PC-9 (cell line): ENCODE data around the gene PITPNC1.
"Not testable (repeated sequence)": the region's sequence is repeated elsewhere in the genome, so short reads cannot be mapped to it uniquely, and the experiment has no call there.

ENCODE experiments used
- EZH2 ChIP-seq: fragments of 200-600 bp; sonication (generic); IDR thresholded peaks from 2 replicates; pipeline ENCODE4 v1.8.0; 2017; ENCODE audit warnings: antibody characterized with exemption, low read depth
- TF ChIP-seq, protein P1 (sequence below): fragments of 200-600 bp; sonication (generic); conservative IDR thresholded peaks from 2 replicates; pipeline ENCODE4 v1.6.1; 2017; ENCODE audit warnings: mixed run types, antibody characterized with exemption, mild to moderate bottlenecking, moderate library complexity

DNA sequence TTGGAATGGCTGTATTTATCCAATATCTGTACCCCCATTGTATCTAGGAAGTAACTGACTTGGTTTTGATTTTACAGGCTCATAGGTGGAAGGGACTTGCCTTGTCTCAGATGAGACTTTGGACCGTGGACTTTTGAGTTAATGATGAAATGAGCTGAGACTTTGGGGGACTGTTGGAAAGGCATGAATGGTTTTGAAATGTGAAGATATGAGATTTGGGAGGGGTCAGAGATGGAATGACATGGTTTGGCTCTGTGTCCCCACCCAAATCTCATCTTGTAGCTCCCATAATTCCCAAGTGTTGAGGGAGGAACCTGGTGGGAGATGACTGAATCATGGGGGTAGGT lies 44.9 kb upstream of the PITPNC1 start:
- TF ChIP-seq, protein P1, sequence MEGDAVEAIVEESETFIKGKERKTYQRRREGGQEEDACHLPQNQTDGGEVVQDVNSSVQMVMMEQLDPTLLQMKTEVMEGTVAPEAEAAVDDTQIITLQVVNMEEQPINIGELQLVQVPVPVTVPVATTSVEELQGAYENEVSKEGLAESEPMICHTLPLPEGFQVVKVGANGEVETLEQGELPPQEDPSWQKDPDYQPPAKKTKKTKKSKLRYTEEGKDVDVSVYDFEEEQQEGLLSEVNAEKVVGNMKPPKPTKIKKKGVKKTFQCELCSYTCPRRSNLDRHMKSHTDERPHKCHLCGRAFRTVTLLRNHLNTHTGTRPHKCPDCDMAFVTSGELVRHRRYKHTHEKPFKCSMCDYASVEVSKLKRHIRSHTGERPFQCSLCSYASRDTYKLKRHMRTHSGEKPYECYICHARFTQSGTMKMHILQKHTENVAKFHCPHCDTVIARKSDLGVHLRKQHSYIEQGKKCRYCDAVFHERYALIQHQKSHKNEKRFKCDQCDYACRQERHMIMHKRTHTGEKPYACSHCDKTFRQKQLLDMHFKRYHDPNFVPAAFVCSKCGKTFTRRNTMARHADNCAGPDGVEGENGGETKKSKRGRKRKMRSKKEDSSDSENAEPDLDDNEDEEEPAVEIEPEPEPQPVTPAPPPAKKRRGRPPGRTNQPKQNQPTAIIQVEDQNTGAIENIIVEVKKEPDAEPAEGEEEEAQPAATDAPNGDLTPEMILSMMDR, result not testable (repeated sequence)
- not testable (repeated sequence) for TF ChIP-seq EZH2
